SHP77 (cell line): ENCODE results near the gene ARHGAP28.
"Not testable (repeated sequence)": the region's sequence is repeated elsewhere in the genome, so short reads cannot be mapped to it uniquely, and the experiment has no call there.

Source experiments
- DNase-seq, 2 experiments: peaks; one replicate each; lab custom pipeline; 2025; lab: John Stamatoyannopoulos, UW

Gene ARHGAP28

DNA sequence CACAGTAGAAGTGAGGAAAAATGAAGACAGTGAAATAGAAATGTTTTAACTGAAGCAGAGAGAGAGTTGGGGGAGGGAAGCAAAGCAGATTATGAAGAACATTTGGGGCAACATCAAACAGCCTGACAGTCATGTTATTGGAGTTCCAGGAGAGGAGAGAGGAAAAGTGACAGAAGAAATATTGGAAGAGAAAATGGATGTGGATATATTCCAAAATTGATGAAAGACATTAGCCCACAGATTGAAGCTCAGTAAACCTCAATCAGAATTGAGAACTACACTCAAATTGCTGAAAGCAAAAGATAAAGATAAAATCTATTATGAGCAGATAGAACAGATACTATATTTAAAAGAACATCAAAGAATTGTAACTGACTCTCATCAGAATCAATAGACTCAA, 90.8 kb downstream of the ARHGAP28 start:
- no peak for DNase-seq

DNA sequence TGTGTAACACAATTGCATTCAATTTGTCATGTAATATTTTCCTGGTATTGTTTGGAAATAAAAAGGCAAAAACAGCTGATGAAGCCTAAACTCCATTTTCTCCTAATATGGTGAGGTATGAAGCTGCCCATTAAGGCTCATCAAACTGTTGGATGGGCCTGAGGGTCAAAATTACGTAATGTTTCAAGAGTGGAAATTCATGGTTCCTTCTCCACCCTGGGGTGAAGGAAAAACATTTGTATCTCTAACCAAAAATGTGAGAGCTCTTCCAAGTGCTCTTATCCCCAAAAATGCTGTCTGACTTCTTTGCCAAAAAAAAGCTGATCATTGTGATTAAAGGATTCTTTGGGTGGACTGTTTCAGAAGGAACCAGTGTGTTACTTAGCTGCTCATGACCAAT, 91.8 kb downstream of the ARHGAP28 start:
- no peak for DNase-seq

- DNase-seq = not testable (repeated sequence)
Measured at GRCh38 chr18:6827161-6827560, 97.6 kb downstream of the ARHGAP28 start.

DNA sequence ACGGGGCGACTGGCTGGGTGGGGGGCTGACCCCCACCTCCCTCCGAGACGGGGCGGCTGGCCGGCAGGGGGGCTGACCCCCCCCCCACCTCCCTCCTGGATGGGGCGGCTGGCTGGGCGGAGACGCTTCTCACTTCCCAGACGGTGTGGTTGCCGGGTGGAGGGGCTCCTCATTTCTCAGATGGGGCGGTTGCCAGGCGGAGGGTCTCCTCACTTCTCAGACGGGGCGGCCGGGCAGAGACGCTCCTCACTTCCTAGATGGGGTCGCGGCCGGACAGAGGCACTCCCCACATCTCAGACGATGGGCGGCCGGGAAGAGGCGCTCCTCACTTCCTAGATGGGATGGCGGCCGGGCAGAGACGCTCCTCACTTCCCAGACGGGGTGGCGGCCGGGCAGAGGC, 98.0 kb downstream of the ARHGAP28 start:
- DNase-seq = not testable (repeated sequence)

GRCh38 chr18:6830916-6831315, 101.4 kb downstream of the ARHGAP28 start:
- DNase-seq = no peak

GRCh38 chr18:6835345-6835744, 105.8 kb downstream of the ARHGAP28 start:
- DNase-seq = no peak

- DNase-seq = no peak
Measured at GRCh38 chr18:6836331-6836730, 106.8 kb downstream of the ARHGAP28 start.

DNA sequence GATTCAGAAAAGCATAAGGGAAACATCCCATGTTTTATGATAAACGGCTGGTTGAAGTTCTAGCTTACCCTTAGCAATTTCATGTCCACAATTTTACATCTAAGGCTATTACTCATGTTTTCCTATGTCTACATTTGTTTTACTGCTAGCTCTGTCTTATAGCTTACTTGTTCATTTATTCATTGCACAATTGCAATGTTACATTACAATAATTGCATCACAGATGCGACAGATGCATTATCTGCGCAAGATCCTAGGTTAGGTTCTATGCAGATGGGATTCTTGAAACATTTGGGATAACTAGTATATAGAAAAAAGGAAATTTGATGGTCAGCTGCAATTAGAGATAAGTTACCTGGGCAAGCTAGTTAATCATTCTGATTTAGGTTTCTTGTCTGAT, 108.4 kb downstream of the ARHGAP28 start:
- DNase-seq = no peak

GRCh38 chr18:6842081-6842480, 112.6 kb downstream of the ARHGAP28 start:
- no peak for DNase-seq

- DNase-seq = no peak
Measured at GRCh38 chr18:6843308-6843707, 113.8 kb downstream of the ARHGAP28 start.

DNA sequence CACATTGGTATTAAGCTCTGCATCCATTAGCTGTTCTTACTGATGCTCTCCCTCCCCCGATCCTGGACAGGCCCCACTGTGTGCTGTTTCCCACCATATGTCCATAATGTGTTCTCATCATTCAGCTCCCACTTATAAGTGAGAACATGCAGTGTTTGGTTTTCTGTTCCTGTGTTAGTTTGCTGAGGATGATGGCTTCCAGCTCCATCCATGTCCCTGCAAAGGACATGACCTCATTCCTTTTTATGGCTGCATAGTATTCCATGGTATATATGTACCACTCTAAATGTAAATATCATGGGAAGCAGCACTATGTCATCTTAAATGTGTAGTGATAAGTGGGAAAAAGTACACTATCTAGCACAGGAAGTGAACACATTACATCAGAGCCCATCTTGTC, 116.0 kb downstream of the ARHGAP28 start:
- not testable (repeated sequence) for DNase-seq

GRCh38 chr18:6850396-6850795, 120.9 kb downstream of the ARHGAP28 start:
- DNase-seq = no peak

DNA sequence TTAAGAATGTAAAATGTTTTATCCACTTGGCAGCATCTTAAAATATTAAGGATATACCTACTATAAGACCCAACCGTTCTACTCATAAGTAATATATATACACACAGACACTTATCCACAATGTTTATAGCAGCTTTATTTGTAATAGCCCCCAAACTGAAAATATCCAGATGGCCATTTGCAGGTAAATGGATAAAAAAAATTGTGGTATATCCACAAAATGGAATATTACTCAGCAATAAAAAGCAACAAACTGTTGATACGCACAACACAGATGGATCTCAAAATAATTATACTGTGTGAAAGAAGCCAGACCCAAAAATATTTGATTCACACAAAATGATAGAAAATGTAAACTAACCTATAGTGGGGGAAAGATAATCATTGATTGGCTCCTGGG, 122.0 kb downstream of the ARHGAP28 start:
- DNase-seq = no peak

- no peak for DNase-seq
Measured at GRCh38 chr18:6854811-6855210, 125.3 kb downstream of the ARHGAP28 start.

- DNase-seq = no peak
Measured at GRCh38 chr18:6855767-6856166, 126.3 kb downstream of the ARHGAP28 start.

DNA sequence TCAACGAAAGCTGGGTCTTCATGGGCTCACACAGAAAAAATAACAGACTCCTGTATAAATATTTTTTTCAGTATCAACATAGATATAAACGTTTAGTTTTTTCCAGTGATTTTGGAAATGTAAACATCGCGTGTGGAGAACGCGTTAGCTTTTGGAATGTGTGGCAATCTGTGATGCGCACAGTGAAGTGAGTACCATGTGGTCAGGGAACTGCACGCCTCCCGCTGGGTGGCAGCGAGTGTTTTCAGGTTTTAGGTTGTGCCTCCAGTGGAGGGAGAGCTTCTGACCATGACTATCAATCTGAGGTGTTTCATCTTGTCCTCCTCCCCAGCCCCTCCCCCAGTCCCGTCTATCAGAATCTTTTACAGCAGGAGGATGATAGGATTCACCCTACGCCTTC, 127.8 kb downstream of the ARHGAP28 start:
- no peak for DNase-seq

DNA sequence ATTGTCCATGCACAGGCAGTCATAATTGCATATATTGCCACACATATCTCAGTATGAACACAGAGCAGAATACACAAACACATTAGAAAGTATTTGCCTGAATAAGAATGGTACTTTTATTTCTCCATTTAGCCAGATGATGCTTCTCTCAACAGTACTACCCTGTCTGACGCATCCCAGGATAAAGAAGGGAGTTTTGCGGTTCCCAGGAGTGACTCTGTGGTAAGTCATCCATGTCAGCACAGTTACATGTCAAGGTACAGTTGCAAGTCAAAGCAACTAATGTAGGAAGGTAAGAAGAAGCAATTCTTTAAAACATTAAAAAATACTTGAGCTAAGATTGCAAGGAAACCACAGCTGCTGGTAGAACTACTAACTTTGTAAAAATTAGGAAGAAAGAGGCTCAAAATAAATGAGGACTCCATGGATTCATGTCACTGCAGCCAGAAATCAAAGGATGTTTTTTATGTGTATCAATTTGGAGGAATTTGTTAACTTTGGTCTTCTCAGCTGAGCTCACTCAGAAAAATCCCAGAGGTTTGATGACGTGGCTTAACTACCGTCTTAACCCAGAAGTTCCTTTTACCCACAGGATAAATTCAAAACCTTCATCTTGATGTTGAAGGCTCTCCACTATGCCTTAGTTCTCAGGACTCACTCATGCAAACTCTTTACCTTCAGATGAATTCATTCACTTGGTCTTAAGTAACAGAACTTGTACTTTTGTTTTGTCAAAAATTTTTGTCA, 130.3 kb downstream of the ARHGAP28 start:
- DNase-seq = no peak

DNA sequence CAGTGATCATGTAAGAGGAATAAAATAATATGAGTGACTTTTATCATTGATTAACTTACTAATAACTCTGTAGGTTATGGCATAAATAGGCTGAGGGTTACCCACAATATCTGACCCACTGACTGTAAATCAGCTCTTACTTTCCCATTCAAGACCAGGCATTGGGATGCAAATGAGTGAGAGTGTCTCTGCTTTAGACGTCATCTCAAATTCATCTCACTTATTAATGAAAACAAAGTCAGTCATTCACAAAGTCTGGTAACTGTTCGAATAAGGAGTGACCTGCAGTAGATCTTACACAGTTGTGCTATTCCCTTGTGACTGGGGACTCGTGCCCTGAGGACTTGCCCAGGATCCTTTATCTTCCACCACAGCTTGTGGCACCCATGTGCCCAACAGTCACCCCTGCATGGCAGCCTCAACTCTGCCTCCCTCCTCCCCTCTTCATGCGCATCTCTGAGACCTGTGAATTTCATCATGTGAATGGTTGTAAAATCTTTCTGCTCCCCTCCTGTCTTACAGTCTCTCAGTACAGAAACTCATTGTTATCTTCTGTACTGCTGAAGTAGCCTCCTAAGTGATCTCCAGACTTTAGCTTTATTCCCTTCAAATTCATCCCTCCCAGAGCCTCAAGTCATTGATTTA, 131.4 kb downstream of the ARHGAP28 start:
- DNase-seq = no peak

DNA sequence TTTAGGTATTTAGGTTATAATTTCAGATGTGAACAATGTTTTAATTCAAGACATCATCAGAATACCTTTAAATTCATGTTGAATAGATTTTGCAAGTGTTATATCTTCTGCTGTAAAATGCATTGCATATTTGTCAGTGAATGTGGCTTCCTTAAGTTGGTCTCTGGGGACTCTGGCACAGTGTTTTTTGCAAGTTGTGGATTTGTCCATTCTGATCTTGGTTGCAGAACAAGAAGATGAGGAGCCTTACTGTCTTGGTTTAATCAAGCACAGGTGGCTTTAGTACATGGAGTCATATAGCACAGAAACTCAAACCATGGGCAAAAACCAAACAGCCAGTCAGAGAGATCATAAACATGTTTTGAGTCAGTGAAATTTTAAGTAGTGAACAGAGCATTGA, 135.7 kb downstream of the ARHGAP28 start:
- DNase-seq = no peak

- no peak for DNase-seq
Measured at GRCh38 chr18:6866552-6867085, 137.1 kb downstream of the ARHGAP28 start.

- DNase-seq = no peak
Measured at GRCh38 chr18:6868033-6868432, 138.5 kb downstream of the ARHGAP28 start.

DNA sequence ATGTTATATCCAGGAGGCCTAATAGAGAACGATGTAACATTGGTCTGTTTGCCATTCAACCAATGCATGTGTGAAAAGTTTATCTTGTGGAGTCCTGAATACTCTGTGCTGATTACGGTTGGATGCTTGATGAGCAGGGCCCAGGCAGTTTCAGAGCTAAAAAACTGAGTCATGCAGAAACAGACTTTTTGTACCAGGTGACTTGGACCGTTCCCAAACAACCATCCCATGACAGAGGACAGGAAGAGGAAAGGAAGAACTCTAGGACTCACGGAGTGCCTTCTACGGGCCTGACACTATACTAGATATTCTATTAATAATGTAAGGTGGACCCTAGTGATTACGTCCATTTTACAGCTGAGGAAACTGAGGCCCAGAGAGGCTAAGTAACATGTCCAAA, 142.1 kb downstream of the ARHGAP28 start:
- DNase-seq = no peak

GRCh38 chr18:6873040-6873751, 143.7 kb downstream of the ARHGAP28 start:
- no peak for DNase-seq
